SK-N-MC (cell line): ENCODE measurements around the gene TTC28.

Experiments used
- EZH2 ChIP-seq: fragments of 200-600 bp; sonication (generic); IDR thresholded peaks from one replicate; pipeline ENCODE4 v1.6.1; 2017; ENCODE audit warnings: antibody characterized with exemption
- POLR2AphosphoS5 ChIP-seq: IDR thresholded peaks from 2 replicates; pipeline ENCODE4 v1.6.1; 2012; ENCODE audit warnings: mild to moderate bottlenecking, low read depth, low read length, borderline replicate concordance

DNA sequence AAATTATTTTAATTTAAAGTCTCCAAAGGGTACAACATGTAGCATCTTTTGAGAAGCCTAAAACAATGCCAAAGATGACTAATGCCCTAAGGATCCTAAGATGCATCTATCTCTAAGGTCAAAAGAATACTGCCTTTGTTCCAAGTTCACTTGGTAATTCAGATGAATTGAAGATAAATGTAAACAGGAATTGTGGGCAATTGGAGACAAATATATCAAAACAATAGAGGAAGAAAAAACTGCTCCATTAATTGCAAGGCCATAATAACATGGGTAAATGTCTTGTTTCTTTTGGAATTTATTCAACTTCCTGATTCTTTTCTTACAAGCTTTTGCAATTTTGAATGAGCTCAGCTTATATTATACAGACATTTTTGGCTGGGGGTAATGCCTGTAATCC, 338.6 kb downstream of the TTC28 start:
- TF ChIP-seq EZH2 (no peak), POLR2AphosphoS5 (no peak)
